Psoas muscle (tissue), 8 donors: Measurements from ENCODE around the gene CDK14. TPM values are rescaled to one million over a fixed set of nuclear protein-coding genes. Genes with fewer than 3 reads are reported as not detected.
A peak's percentile ranks its signal among the peaks of the same experiment; 100 is the strongest.
"Not testable (repeated sequence)": the region's sequence is repeated elsewhere in the genome, so short reads cannot be mapped to it uniquely, and the experiment has no call there.

Source experiments
- ATAC-seq, 4 donors: fragments of 200-7000 bp; cut with Tn5 transposase; one replicate each; pipeline ENCODE4 v1.9.1; 2020; ENCODE audit warnings: moderate library complexity in 3 of 4, mild to moderate bottlenecking in 2 of 4
- DNase-seq, 2 donors: peaks; one replicate each; pipeline ENCODE4 v3.0.0-alpha.2; 2020
- H3K27ac ChIP-seq: fragments of 200-600 bp; one replicate; pipeline ENCODE4 v1.8.0; 2022
- H3K27me3 ChIP-seq, 3 donors: fragments of 200-600 bp in 1 of 3; one replicate each; pipeline versions ENCODE4 v1.6.1 to v1.8.0; 2013 to 2022; ENCODE audit warnings: low read length in 2 of 3, mild to moderate bottlenecking in 2 of 3, moderate library complexity in 1 of 3; ENCODE audit not compliant: insufficient read depth in 3 of 3
- H3K36me3 ChIP-seq, 2 donors: fragments of 200-600 bp in 1 of 2; one replicate each; pipeline versions ENCODE4 v1.6.1 to v1.8.0; 2013 to 2022; ENCODE audit warnings: low read depth in 1 of 2, mild to moderate bottlenecking in 1 of 2, moderate library complexity in 1 of 2; ENCODE audit not compliant: insufficient read depth in 1 of 2
- H3K4me1 ChIP-seq: fragments of 200-600 bp; one replicate; pipeline ENCODE4 v1.8.0; 2022
- H3K4me3 ChIP-seq: fragments of 200-600 bp; one replicate; pipeline ENCODE4 v1.8.0; 2022; ENCODE audit warnings: mild to moderate bottlenecking
- H3K9me3 ChIP-seq: fragments of 200-600 bp; one replicate; pipeline ENCODE4 v1.8.0; 2022
- CTCF ChIP-seq: fragments of 200-600 bp; IDR thresholded peaks from one replicate; pipeline ENCODE4 v1.8.0; 2022; ENCODE audit warnings: antibody characterized with exemption
- WGBS, 3 donors: extraction: QIAGEN DNeasy Blood & Tissue Kit; methylation state at CpG; one replicate each; pipeline versions ENCODE4 v1.1.6 to v1.1.7; 2013; 5-methylcytosine and 5-hydroxymethylcytosine counted together
- intact Hi-C, 2 donors: fragments of 100-400 bp; cut with DNase I; formaldehyde crosslinking; loops; one replicate each; pipeline versions ENCODE4 v1.11.0 to v1.14.2; 2022
- polyA plus RNA-seq, 3 donors: library from polyadenylated mRNA; stranded (reverse); fragments of 200-250 nt; gene quantifications; one replicate each; pipeline ENCODE4 v1.2.3, GENCODE V29; 2013
- total RNA-seq, 4 donors: library from RNA; stranded (reverse); fragmentation: NEBNext Ultra II Directional in 2 of 4; extraction: Animal tissue kit (Norgen Biotek cat#: 25700) in 2 of 4; gene quantifications; one replicate each; pipeline versions ENCODE4 v1.2.1 to v1.2.4, GENCODE V29; 2021 to 2023
- donor health status: healthy with polysubstance abuse.
- donor health status: DM: no; HTN: no; CAD: no; lungs with moderate emphysema.
- donor health status: Bipolar disorder and iron deficiency.
- donor health status: healthy.
- donor health status: DM: yes; HTN: yes; CAD: no.
- donor health status: DM: no; HTN: no; CAD: no.
- donor health status: DM: no; HTN: no; CAD: no.
- donor health status: DM: yes; HTN: yes; CAD: no.

CDK14 gene
- total and polyA plus RNA-seq, 7 donors, result 1.7 to 16.6 (median 10.6) TPM

GRCh38 chr7:90766814-90767564, 170.9 kb downstream of the CDK14 start:
- peak overlapping the region; percentile 33 for H3K4me3 ChIP-seq

GRCh38 chr7:90768301-90768700, 172.2 kb downstream of the CDK14 start:
- H3K4me1 ChIP-seq, result peaks cover 16% of the 10 kb centered on the region
- no peaks in the 10 kb centered on the region for H3K36me3 ChIP-seq
- H3K4me3 ChIP-seq, result no peak overlapping the region
- no peak for ATAC-seq
- H3K27me3 ChIP-seq, result no peaks in the 10 kb centered on the region
- no peak overlapping the region for H3K27ac ChIP-seq
- no peak for TF ChIP-seq CTCF
- H3K9me3 ChIP-seq, result no peaks in the 10 kb centered on the region
- intact Hi-C loops, result no loop called here
- WGBS, 3 donors, result 24 to 43% (median 34%) methylated on average over 6 of the region's 6 CpGs
- DNase-seq, result no peak

More at GRCh38 chr7:90766814-90767564, 170.9 kb downstream of the CDK14 start:
- no peaks in the 10 kb centered on the region for H3K9me3 ChIP-seq
- ATAC-seq (peak; percentile 72 to 95 (median 82)), DNase-seq (peak; percentile 17 to 51)
- no peak for TF ChIP-seq CTCF
- no peaks in the 10 kb centered on the region for H3K36me3 ChIP-seq
- 51 to 66% (median 59%) methylated on average over 7 of the region's 7 CpGs for WGBS, 3 donors
- peak overlapping the region; percentile 54 for H3K27ac ChIP-seq
- H3K4me1 ChIP-seq, result peaks cover 16% of the 10 kb centered on the region
- no peaks in the 10 kb centered on the region for H3K27me3 ChIP-seq
- intact Hi-C loops, result no loop called here

- no peak for TF ChIP-seq CTCF
- DNase-seq (no peak), ATAC-seq (no peak)
- peaks cover 16% of the 10 kb centered on the region for H3K4me1 ChIP-seq
- H3K9me3 ChIP-seq, result no peaks in the 10 kb centered on the region
- intact Hi-C loops, result no loop called here
- H3K27ac ChIP-seq, result no peak overlapping the region
- no peaks in the 10 kb centered on the region for H3K27me3 ChIP-seq
- H3K4me3 ChIP-seq, result no peak overlapping the region
- no peaks in the 10 kb centered on the region for H3K36me3 ChIP-seq
Observed at GRCh38 chr7:90769036-90769435, 172.9 kb downstream of the CDK14 start.

GRCh38 chr7:90769566-90769965, 173.4 kb downstream of the CDK14 start:
- H3K27me3 ChIP-seq, H3K36me3 ChIP-seq, H3K9me3 ChIP-seq, DNase-seq, ATAC-seq, H3K4me3 ChIP-seq, intact Hi-C loops, H3K27ac ChIP-seq: not testable (repeated sequence)
- H3K4me1 ChIP-seq, result peaks cover 16% of the 10 kb centered on the region
- 83 to 88% (median 84%) methylated on average over 5 of the region's 5 CpGs for WGBS, 3 donors

- peaks cover 13% of the 10 kb centered on the region for H3K4me1 ChIP-seq
Observed at GRCh38 chr7:90771281-90771680, 175.2 kb downstream of the CDK14 start.

More at GRCh38 chr7:90771281-90771680, 175.2 kb downstream of the CDK14 start:
- DNase-seq, result no peak
- no peaks in the 10 kb centered on the region for H3K27me3 ChIP-seq
- no peak for ATAC-seq
- no peaks in the 10 kb centered on the region for H3K9me3 ChIP-seq
- H3K27ac ChIP-seq, result no peak overlapping the region
- intact Hi-C loops, result no loop called here
- 86 to 96% (median 95%) methylated on average over 2 of the region's 2 CpGs for WGBS, 3 donors
- no peak for TF ChIP-seq CTCF
- H3K4me3 ChIP-seq, result no peak overlapping the region
- H3K36me3 ChIP-seq, result no peaks in the 10 kb centered on the region
